HepG2 (cell line): Measurements from ENCODE around the gene HES1. TPM values are rescaled to one million over a fixed set of nuclear protein-coding genes. Genes with fewer than 3 reads are reported as not detected.

ENCODE experiments used
- AGO1 ChIP-seq: fragments of 200-400 bp; formaldehyde crosslinking; IDR thresholded peaks from 2 replicates; pipeline ENCODE4 v1.6.1; 2017; ENCODE audit warnings: mild to moderate bottlenecking, low read depth, low read length, moderate library complexity; ENCODE audit not compliant: poor library complexity, severe bottlenecking
- CREBL2 ChIP-seq: sonication (generic); formaldehyde crosslinking; IDR thresholded peaks from 2 replicates; pipeline ENCODE4 v1.8.1; 2023; ENCODE audit warnings: missing genetic modification reagents, mild to moderate bottlenecking, borderline replicate concordance
- DPF2 ChIP-seq: sonication (generic); formaldehyde crosslinking; IDR thresholded peaks from 2 replicates; pipeline ENCODE4 v1.4.0; 2020; ENCODE audit warnings: mild to moderate bottlenecking, low read depth, missing genetic modification reagents, borderline replicate concordance
- ELF4 ChIP-seq: sonication (generic); formaldehyde crosslinking; IDR thresholded peaks from 2 replicates; pipeline ENCODE4 v1.5.0; 2020; ENCODE audit warnings: missing genetic modification reagents, mild to moderate bottlenecking, moderate library complexity, borderline replicate concordance
- FOXA1 ChIP-seq, 2 experiments: fragments of 450-650 bp in 1 of 2; sonication (generic) in 1 of 2; formaldehyde crosslinking in 1 of 2; IDR thresholded peaks; 2 replicates each; pipeline versions ENCODE4 v1.4.0 to v1.6.1; 2016 to 2020; ENCODE audit warnings: missing genetic modification reagents in 1 of 2
- IRX3 ChIP-seq: sonication (generic); formaldehyde crosslinking; IDR thresholded peaks from 2 replicates; pipeline ENCODE4 v1.8.1; 2023; ENCODE audit warnings: mild to moderate bottlenecking, low read depth, missing genetic modification reagents, borderline replicate concordance
- KMT2A ChIP-seq: sonication (generic); formaldehyde crosslinking; IDR thresholded peaks from 2 replicates; pipeline ENCODE4 v1.4.0; 2020; ENCODE audit warnings: missing genetic modification reagents
- MTERF4 ChIP-seq: sonication (generic); formaldehyde crosslinking; IDR thresholded peaks from 2 replicates; pipeline ENCODE4 v1.8.0; 2023; ENCODE audit warnings: mild to moderate bottlenecking, missing genetic modification reagents
- MXD1 ChIP-seq: sonication (generic); formaldehyde crosslinking; IDR thresholded peaks from 2 replicates; pipeline ENCODE4 v1.4.0; 2020; ENCODE audit warnings: mild to moderate bottlenecking, missing genetic modification reagents
- RAD51 ChIP-seq: fragments of 450-650 bp; IDR thresholded peaks from 2 replicates; pipeline ENCODE4 v1.6.1; 2016; ENCODE audit warnings: borderline replicate concordance
- RBM22 ChIP-seq: fragments of 200-400 bp; formaldehyde crosslinking; optimal IDR thresholded peaks from 2 replicates; pipeline ENCODE3; 2017; ENCODE audit warnings: mild to moderate bottlenecking, low read length, moderate library complexity
- STAT6 ChIP-seq: sonication (generic); formaldehyde crosslinking; IDR thresholded peaks from 2 replicates; pipeline ENCODE4 v1.4.0; 2020; ENCODE audit warnings: missing genetic modification reagents, mild to moderate bottlenecking, borderline replicate concordance
- THRA ChIP-seq: sonication (generic); formaldehyde crosslinking; IDR thresholded peaks from 2 replicates; pipeline ENCODE4 v1.4.0; 2020; ENCODE audit warnings: missing genetic modification reagents, borderline replicate concordance
- ZBTB3 ChIP-seq: sonication (generic); formaldehyde crosslinking; IDR thresholded peaks from 2 replicates; pipeline ENCODE4 v1.4.0; 2020; ENCODE audit warnings: low read depth, mild to moderate bottlenecking, moderate library complexity, missing genetic modification reagents, borderline replicate concordance
- ZBTB33 ChIP-seq: sonication (generic); formaldehyde crosslinking; IDR thresholded peaks from 2 replicates; pipeline ENCODE4 v1.4.0; 2020; ENCODE audit warnings: missing genetic modification reagents
- ZFP1 ChIP-seq: IDR thresholded peaks from 2 replicates; pipeline ENCODE4 v1.6.1; 2016
- ZNF124 ChIP-seq: sonication (generic); formaldehyde crosslinking; IDR thresholded peaks from 2 replicates; pipeline ENCODE4 v1.4.0; 2020; ENCODE audit warnings: missing genetic modification reagents
- ZNF264 ChIP-seq: sonication (generic); formaldehyde crosslinking; IDR thresholded peaks from 2 replicates; pipeline ENCODE4 v1.4.0; 2020; ENCODE audit warnings: missing genetic modification reagents
- ZNF597 ChIP-seq: sonication (generic); formaldehyde crosslinking; IDR thresholded peaks from 2 replicates; pipeline ENCODE4 v1.5.0; 2020; ENCODE audit warnings: missing genetic modification reagents
- ZNF761 ChIP-seq: sonication (generic); formaldehyde crosslinking; conservative IDR thresholded peaks from 2 replicates; pipeline ENCODE4 v1.4.0; 2020; ENCODE audit warnings: mild to moderate bottlenecking, missing genetic modification reagents
- polyA plus RNA-seq, 8 experiments: library from polyadenylated mRNA; depleted of rRNA in 3 of 8; stranded (reverse) in 7 of 8; unstranded in 1 of 8; fragments of >200 nt; fragmentation: Illumina TruSeq in 4 of 8; extraction: Trizol in 4 of 8; gene quantifications; 2 replicates each; pipeline versions ENCODE4 v1.2.1 to v1.2.3, GENCODE V29; 2011 to 2016; ENCODE audit warnings: low read depth in 4 of 8, missing spikeins in 1 of 8, mixed read lengths in 1 of 8; ENCODE audit not compliant: insufficient read depth in 1 of 8
- total RNA-seq, 5 experiments: library from RNA; depleted of rRNA; stranded (reverse); fragments of >200 nt; fragmentation: Illumina TruSeq; extraction: Trizol; gene quantifications; 2 replicates each; pipeline ENCODE4 v1.2.3, GENCODE V29; 2016; ENCODE audit warnings: low read depth in 1 of 5

HES1 gene
- total and polyA plus RNA-seq, 2 of the 13 experiments (the other 11 are each of a cell fraction or from before 2014, with no cell fraction given), result 15.4 to 19.8 TPM

- peak; percentile 46; the same call in 1 of the 2 replicates for TF ChIP-seq ZNF264
- no peak for TF ChIP-seq MTERF4
- no peak for TF ChIP-seq ZBTB33 (CRISPR knock-in tag)
- TF ChIP-seq AGO1, result no peak
- TF ChIP-seq MXD1, result peak; percentile 70; the same call in 1 of the 2 replicates
- no peak for TF ChIP-seq STAT6 (CRISPR knock-in tag)
- TF ChIP-seq KMT2A, result no peak
- TF ChIP-seq ZNF124 (CRISPR knock-in tag), result no peak
- TF ChIP-seq ZFP1 (CRISPR knock-in tag), result no peak
- TF ChIP-seq IRX3, result no peak
- TF ChIP-seq RBM22, result no peak
- no peak for TF ChIP-seq ELF4
- no peak for TF ChIP-seq THRA (CRISPR knock-in tag)
- no peak for TF ChIP-seq CREBL2
- no peak for TF ChIP-seq FOXA1 (IDR thresholded peaks at IDR 0.05)
- no peak for TF ChIP-seq FOXA1 (CRISPR knock-in tag; IDR thresholded peaks at IDR 0.05)
- no peak for TF ChIP-seq ZNF597
- TF ChIP-seq RAD51, result no peak
- no peak for TF ChIP-seq DPF2
- no peak for TF ChIP-seq ZBTB3 (CRISPR knock-in tag)
- TF ChIP-seq ZNF761 (CRISPR knock-in tag), result no peak
These were observed 5.6 kb downstream of the HES1 start (continued) for GRCh38 chr3:194141415-194142155.
